Tibial artery (tissue), 4 donors: ENCODE results near the gene PRRT3.

ENCODE experiments used
- DNase-seq, 2 donors: peaks; one replicate each; pipeline ENCODE4 v3.0.0-alpha.2; 2019
- H3K27ac ChIP-seq, 2 donors: fragments of 200-600 bp; sonication (generic) in 1 of 2; 1 replicate in 1 of 2; 2 replicates in 1 of 2; pipeline ENCODE4 v1.5.1; 2018 to 2019; ENCODE audit warnings: mild to moderate bottlenecking in 1 of 2
- H3K27me3 ChIP-seq, 2 donors: fragments of 200-600 bp; sonication (generic) in 1 of 2; one replicate each; pipeline versions ENCODE4 v1.5.1 to v1.6.0; 2016 to 2019
- H3K36me3 ChIP-seq, 3 donors: fragments of 200-600 bp; sonication (generic) in 2 of 3; one replicate each; pipeline ENCODE4 v1.5.1; 2016 to 2019; ENCODE audit warnings: mild to moderate bottlenecking in 2 of 3
- H3K4me1 ChIP-seq, 4 donors: fragments of 200-600 bp; sonication (generic) in 2 of 4; 1 replicate in 3 of 4; 2 replicates in 1 of 4; pipeline ENCODE4 v1.5.1; 2016 to 2019
- H3K4me3 ChIP-seq, 2 donors: fragments of 200-600 bp; sonication (generic) in 1 of 2; 1 replicate in 1 of 2; 2 replicates in 1 of 2; pipeline ENCODE4 v1.5.1; 2018 to 2019; ENCODE audit warnings: mild to moderate bottlenecking in 2 of 2
- H3K9me3 ChIP-seq, 3 donors: fragments of 200-600 bp; sonication (generic) in 1 of 3; one replicate each; pipeline ENCODE4 v1.5.1; 2016 to 2019
- CTCF ChIP-seq, 2 experiments: fragments of 200-600 bp in 1 of 2; fragments of 450-650 bp in 1 of 2; IDR thresholded peaks; one replicate each; pipeline ENCODE4 v1.5.1; 2017 to 2019; ENCODE audit warnings: antibody characterized with exemption in 2 of 2, mild to moderate bottlenecking in 1 of 2, moderate library complexity in 1 of 2
- intact Hi-C: fragments of 100-400 bp; cut with DNase I; formaldehyde crosslinking; loops from one replicate; pipeline ENCODE4 v1.15.0; 2023; ENCODE audit warnings: low total_unique reads

PRRT3 gene

GRCh38 chr3:9951962-9952805 lies at the start of gene PRRT3:
Gene PRRT3 (minus strand): TSS chr3:9952408. CDS start chr3:9950115, 2,293 bp downstream.
- Histone ChIP-seq H3K4me1 (peaks cover 0 to 21% (median 19%) of the 10 kb centered on the region in 4 donors), H3K4me3 (peak within 1 kb of the TSS; percentile 57 to 59), H3K9me3 (no peaks in the 10 kb centered on the region), H3K27ac (peak within 1 kb of the TSS in 1 of 2 donors; percentile 18), H3K36me3 (peaks cover 0 to 13% (median 0%) of the 10 kb centered on the region in 3 donors), H3K27me3 (no peaks in the 10 kb centered on the region)
- no peak for TF ChIP-seq CTCF (IDR thresholded peaks at IDR 0.05)
- DNase-seq = no peak
- intact Hi-C loops = loop anchor here (10.0 kb wide), 1 partner anchor 273 kb away; no protein-coding TSS in a partner anchor

GRCh38 chr3:10000686-10001085 lies 48.5 kb upstream of the PRRT3 start:
- Histone ChIP-seq H3K4me1 (no peaks in the 10 kb centered on the region), H3K27me3 (no peaks in the 10 kb centered on the region), H3K36me3 (peaks cover 0 to 8% (median 4%) of the 10 kb centered on the region in 3 donors), H3K9me3 (no peaks in the 10 kb centered on the region), H3K27ac (no peak overlapping the region), H3K4me3 (no peak overlapping the region)
- intact Hi-C loops = no loop called here
- no peak for DNase-seq
- no peak for TF ChIP-seq CTCF (IDR thresholded peaks at IDR 0.05)

- Histone ChIP-seq H3K4me3 (no peak overlapping the region), H3K9me3 (no peaks in the 10 kb centered on the region), H3K27ac (no peak overlapping the region), H3K27me3 (no peaks in the 10 kb centered on the region), H3K36me3 (peaks cover 0 to 8% (median 4%) of the 10 kb centered on the region in 3 donors), H3K4me1 (no peaks in the 10 kb centered on the region)
- intact Hi-C loops = no loop called here
- no peak for DNase-seq
- TF ChIP-seq CTCF (IDR thresholded peaks at IDR 0.05) = no peak
Measured at GRCh38 chr3:9994086-9994844, 42.1 kb upstream of the PRRT3 start.

GRCh38 chr3:9986230-9986725 lies 34.1 kb upstream of the PRRT3 start:
- H3K36me3 ChIP-seq = peaks cover 3 to 6% (median 6%) of the 10 kb centered on the region in 3 donors
- peak overlapping the region; percentile 65 to 92 for H3K4me3 ChIP-seq
- H3K4me1 ChIP-seq = peaks cover 0 to 48% (median 23%) of the 10 kb centered on the region in 4 donors
- H3K9me3 ChIP-seq = no peaks in the 10 kb centered on the region
- no peak for DNase-seq
- intact Hi-C loops = no loop called here
- peak overlapping the region; percentile 72 to 90 for H3K27ac ChIP-seq
- TF ChIP-seq CTCF (IDR thresholded peaks at IDR 0.05) = no peak
- H3K27me3 ChIP-seq = no peaks in the 10 kb centered on the region

- intact Hi-C loops = loop anchor here (5.0 kb wide), 1 partner anchor 42 kb away; no protein-coding TSS in a partner anchor
- no peak for DNase-seq
- no peak for TF ChIP-seq CTCF (IDR thresholded peaks at IDR 0.05)
- no peaks in the 10 kb centered on the region for H3K27me3 ChIP-seq
- peaks cover 0 to 55% (median 21%) of the 10 kb centered on the region in 4 donors for H3K4me1 ChIP-seq
- peaks cover 8 to 27% (median 13%) of the 10 kb centered on the region in 3 donors for H3K36me3 ChIP-seq
- no peak overlapping the region for H3K27ac ChIP-seq
- no peak overlapping the region for H3K4me3 ChIP-seq
- H3K9me3 ChIP-seq = no peaks in the 10 kb centered on the region
Measured at GRCh38 chr3:9980251-9980650, 28.0 kb upstream of the PRRT3 start.
